ENCODE measurements around the gene SLC1A4.

GRCh38 chr2:65023742-65024141 lies 34.5 kb downstream of the SLC1A4 start:
- TF ChIP-seq, protein P1, sequence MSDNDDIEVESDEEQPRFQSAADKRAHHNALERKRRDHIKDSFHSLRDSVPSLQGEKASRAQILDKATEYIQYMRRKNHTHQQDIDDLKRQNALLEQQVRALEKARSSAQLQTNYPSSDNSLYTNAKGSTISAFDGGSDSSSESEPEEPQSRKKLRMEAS (IDR thresholded peaks at IDR 0.05; ENCODE audit: low read depth), result no peak
- TF ChIP-seq, protein P2, sequence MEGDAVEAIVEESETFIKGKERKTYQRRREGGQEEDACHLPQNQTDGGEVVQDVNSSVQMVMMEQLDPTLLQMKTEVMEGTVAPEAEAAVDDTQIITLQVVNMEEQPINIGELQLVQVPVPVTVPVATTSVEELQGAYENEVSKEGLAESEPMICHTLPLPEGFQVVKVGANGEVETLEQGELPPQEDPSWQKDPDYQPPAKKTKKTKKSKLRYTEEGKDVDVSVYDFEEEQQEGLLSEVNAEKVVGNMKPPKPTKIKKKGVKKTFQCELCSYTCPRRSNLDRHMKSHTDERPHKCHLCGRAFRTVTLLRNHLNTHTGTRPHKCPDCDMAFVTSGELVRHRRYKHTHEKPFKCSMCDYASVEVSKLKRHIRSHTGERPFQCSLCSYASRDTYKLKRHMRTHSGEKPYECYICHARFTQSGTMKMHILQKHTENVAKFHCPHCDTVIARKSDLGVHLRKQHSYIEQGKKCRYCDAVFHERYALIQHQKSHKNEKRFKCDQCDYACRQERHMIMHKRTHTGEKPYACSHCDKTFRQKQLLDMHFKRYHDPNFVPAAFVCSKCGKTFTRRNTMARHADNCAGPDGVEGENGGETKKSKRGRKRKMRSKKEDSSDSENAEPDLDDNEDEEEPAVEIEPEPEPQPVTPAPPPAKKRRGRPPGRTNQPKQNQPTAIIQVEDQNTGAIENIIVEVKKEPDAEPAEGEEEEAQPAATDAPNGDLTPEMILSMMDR (IDR thresholded peaks at IDR 0.05), result no peak
- TF ChIP-seq RCOR1 (IDR thresholded peaks at IDR 0.05; ENCODE audit: low read length) (no peak), POLR2AphosphoS5 (IDR thresholded peaks at IDR 0.05; ENCODE audit: low read depth, low read length) (no peak), EP300 (IDR thresholded peaks at IDR 0.05; ENCODE audit: borderline replicate concordance in 1 of 2, low read depth in 1 of 2, low read length in 1 of 2) (no peak)
- TF ChIP-seq, protein P3, sequence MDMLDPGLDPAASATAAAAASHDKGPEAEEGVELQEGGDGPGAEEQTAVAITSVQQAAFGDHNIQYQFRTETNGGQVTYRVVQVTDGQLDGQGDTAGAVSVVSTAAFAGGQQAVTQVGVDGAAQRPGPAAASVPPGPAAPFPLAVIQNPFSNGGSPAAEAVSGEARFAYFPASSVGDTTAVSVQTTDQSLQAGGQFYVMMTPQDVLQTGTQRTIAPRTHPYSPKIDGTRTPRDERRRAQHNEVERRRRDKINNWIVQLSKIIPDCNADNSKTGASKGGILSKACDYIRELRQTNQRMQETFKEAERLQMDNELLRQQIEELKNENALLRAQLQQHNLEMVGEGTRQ (IDR thresholded peaks at IDR 0.05; ENCODE audit: borderline replicate concordance, low read depth, low read length), result no peak

Measured in SK-N-SH (cell line).